Spleen (tissue), 11 donors: ENCODE results near the gene RPL29. TPM values are rescaled to one million over a fixed set of nuclear protein-coding genes. Genes with fewer than 3 reads are reported as not detected.

ENCODE experiments used
- DNase-seq: peaks from one replicate; pipeline ENCODE4 v3.0.0-alpha.2; 2020
- H3K27ac ChIP-seq, 8 donors: fragments of 200-600 bp; sonication (generic) in 7 of 8; 1 replicate in 4 of 8; 2 replicates in 4 of 8; pipeline versions ENCODE4 v1.5.0 to v1.8.0; 2016 to 2021; ENCODE audit warnings: inconsistent platforms in 4 of 8, mild to moderate bottlenecking in 4 of 8, moderate library complexity in 1 of 8
- H3K27me3 ChIP-seq, 7 donors: fragments of 200-600 bp; sonication (generic) in 6 of 7; replicated peaks in 1 of 7; 1 replicate in 4 of 7; 2 replicates in 3 of 7; pipeline versions ENCODE4 v1.5.0 to v1.8.0; 2016 to 2021; ENCODE audit warnings: inconsistent platforms in 3 of 7, mild to moderate bottlenecking in 1 of 7
- H3K36me3 ChIP-seq, 6 donors: fragments of 200-600 bp; sonication (generic) in 5 of 6; 1 replicate in 4 of 6; 2 replicates in 2 of 6; pipeline versions ENCODE4 v1.5.0 to v1.8.0; 2016 to 2021; ENCODE audit warnings: inconsistent platforms in 2 of 6
- H3K4me1 ChIP-seq, 6 donors: fragments of 200-600 bp; sonication (generic) in 5 of 6; 1 replicate in 3 of 6; 2 replicates in 3 of 6; pipeline versions ENCODE4 v1.5.0 to v1.8.0; 2016 to 2021; ENCODE audit warnings: inconsistent platforms in 3 of 6
- H3K4me3 ChIP-seq, 8 donors: fragments of 200-600 bp; sonication (generic) in 7 of 8; 1 replicate in 4 of 8; 2 replicates in 4 of 8; pipeline versions ENCODE4 v1.5.0 to v1.8.0; 2016 to 2021; ENCODE audit warnings: inconsistent platforms in 4 of 8, mild to moderate bottlenecking in 4 of 8, moderate library complexity in 2 of 8
- H3K9me3 ChIP-seq, 8 donors: fragments of 200-600 bp; sonication (generic) in 7 of 8; 1 replicate in 4 of 8; 2 replicates in 4 of 8; pipeline versions ENCODE4 v1.5.0 to v1.8.0; 2016 to 2021; ENCODE audit warnings: inconsistent platforms in 4 of 8
- POLR2A ChIP-seq, 3 donors: fragments of 450-650 bp; IDR thresholded peaks; one replicate each; pipeline ENCODE4 v1.5.1; 2017; ENCODE audit warnings: antibody characterized with exemption in 3 of 3, mild to moderate bottlenecking in 1 of 3
- POLR2AphosphoS5 ChIP-seq, 3 donors: sonication (generic); formaldehyde crosslinking; IDR thresholded peaks; one replicate each; pipeline ENCODE4 v1.5.1; 2017; ENCODE audit warnings: antibody characterized with exemption in 3 of 3
- WGBS, 5 donors: extraction: QIAGEN DNeasy Blood & Tissue Kit in 3 of 5; methylation state at CpG; one replicate each; pipeline versions ENCODE4 v1.1.5 to v1.1.7; 2013 to 2018; 5-methylcytosine and 5-hydroxymethylcytosine counted together
- intact Hi-C: fragments of 100-400 bp; cut with DNase I; formaldehyde crosslinking; loops from one replicate; pipeline ENCODE4 v1.15.0; 2023; ENCODE audit warnings: low total_unique reads
- polyA plus RNA-seq, 3 donors: library from polyadenylated mRNA; stranded (reverse); fragments of 200-250 nt; gene quantifications; one replicate each; pipeline ENCODE4 v1.2.1, GENCODE V29; 2013
- total RNA-seq, 7 donors: library from RNA; depleted of rRNA in 3 of 7; stranded (reverse); fragments of >200 nt in 3 of 7; fragmentation: NEBNext Ultra II Directional in 4 of 7; extraction: Animal tissue kit (Norgen Biotek cat#: 25700) in 4 of 7; gene quantifications; one replicate each; pipeline versions ENCODE4 v1.1.0 to v1.2.1, GENCODE V29; 2016 to 2021
- TF ChIP-seq, protein P1 (sequence below), 11 experiments: fragments of 200-600 bp in 7 of 11; fragments of 450-650 bp in 4 of 11; sonication (generic) in 4 of 11; IDR thresholded peaks in 8 of 11; conservative IDR thresholded peaks in 3 of 11; 1 replicate in 7 of 11; 2 replicates in 4 of 11; pipeline versions ENCODE4 v1.4.0 to v1.8.0; 2016 to 2021; ENCODE audit warnings: antibody characterized with exemption in 11 of 11, inconsistent platforms in 4 of 11, mild to moderate bottlenecking in 1 of 11
- donor health status: healthy with polysubstance abuse.
- donor health status: DM: no; HTN: no; CAD: no; lungs with moderate emphysema.
- donor health status: DM: no; HTN: no; CAD: no.
- donor health status: Bipolar disorder and iron deficiency.
- donor health status: healthy.
- donor health status: DM: no; HTN: no; CAD: no.
- donor health status: DM: yes; HTN: yes; CAD: no.

RPL29 gene
- total and polyA plus RNA-seq, 10 donors: 684 to 4,302 (median 1,095) TPM

DNA sequence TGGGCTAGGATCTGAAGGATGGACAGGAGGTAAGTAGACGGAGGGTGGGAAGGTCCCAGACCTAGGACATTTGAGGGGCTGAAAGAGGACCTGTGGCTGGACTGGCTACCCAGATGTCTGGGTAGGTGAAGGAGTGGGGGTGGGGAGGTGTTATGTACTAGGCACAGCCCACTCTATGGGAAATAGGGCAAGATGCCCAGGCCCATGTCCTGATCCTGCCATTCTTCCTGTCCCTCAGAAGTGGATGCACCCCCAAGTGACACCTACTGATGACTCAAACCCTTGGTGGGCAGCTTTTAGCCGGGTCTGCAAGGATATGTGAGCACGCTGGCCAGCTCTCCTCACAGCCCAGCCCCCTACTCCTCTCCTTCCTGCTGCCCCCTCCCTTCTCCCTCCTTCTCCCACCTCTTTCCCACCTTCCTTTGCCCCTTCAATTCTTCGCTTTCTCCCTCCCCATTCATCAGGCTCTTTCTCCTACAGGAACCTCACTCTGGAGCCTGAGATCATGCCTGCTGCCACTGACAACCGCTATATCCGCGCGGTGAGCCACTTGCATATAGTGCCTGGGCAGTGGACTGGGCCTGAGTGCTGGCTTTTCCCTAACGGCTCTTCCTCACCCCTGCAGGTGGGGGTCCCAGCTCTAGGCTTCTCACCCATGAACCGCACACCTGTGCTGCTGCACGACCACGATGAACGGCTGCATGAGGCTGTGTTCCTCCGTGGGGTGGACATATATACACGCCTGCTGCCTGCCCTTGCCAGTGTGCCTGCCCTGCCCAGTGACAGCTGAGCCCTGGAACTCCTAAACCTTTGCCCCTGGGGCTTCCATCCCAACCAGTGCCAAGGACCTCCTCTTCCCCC, 7.2 kb downstream of the RPL29 start:
- intact Hi-C loops: no loop called here

GRCh38 chr3:51987568-51987967, 8.1 kb downstream of the RPL29 start:
- Histone ChIP-seq H3K36me3 (peaks cover 0 to 27% (median 12%) of the 10 kb centered on the region in 6 donors), H3K27me3 (no peaks in the 10 kb centered on the region), H3K27ac (no peak overlapping the region), H3K9me3 (no peaks in the 10 kb centered on the region), H3K4me1 (peaks cover 7 to 38% (median 18%) of the 10 kb centered on the region in 6 donors), H3K4me3 (no peak overlapping the region)
- TF ChIP-seq POLR2A (IDR thresholded peaks at IDR 0.05) (no peak), POLR2AphosphoS5 (IDR thresholded peaks at IDR 0.05) (no peak)
- TF ChIP-seq, protein P1, sequence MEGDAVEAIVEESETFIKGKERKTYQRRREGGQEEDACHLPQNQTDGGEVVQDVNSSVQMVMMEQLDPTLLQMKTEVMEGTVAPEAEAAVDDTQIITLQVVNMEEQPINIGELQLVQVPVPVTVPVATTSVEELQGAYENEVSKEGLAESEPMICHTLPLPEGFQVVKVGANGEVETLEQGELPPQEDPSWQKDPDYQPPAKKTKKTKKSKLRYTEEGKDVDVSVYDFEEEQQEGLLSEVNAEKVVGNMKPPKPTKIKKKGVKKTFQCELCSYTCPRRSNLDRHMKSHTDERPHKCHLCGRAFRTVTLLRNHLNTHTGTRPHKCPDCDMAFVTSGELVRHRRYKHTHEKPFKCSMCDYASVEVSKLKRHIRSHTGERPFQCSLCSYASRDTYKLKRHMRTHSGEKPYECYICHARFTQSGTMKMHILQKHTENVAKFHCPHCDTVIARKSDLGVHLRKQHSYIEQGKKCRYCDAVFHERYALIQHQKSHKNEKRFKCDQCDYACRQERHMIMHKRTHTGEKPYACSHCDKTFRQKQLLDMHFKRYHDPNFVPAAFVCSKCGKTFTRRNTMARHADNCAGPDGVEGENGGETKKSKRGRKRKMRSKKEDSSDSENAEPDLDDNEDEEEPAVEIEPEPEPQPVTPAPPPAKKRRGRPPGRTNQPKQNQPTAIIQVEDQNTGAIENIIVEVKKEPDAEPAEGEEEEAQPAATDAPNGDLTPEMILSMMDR (IDR thresholded peaks at IDR 0.05 in 8 of 11, conservative IDR thresholded peaks at IDR 0.05 in 3 of 11): no peak
- DNase-seq: no peak
- intact Hi-C loops: no loop called here
- WGBS, 5 donors: 90 to 97% (median 95%) methylated on average over 6 to 7 of the region's 7 CpGs

More for the DNA sequence above, 7.2 kb downstream of the RPL29 start:
- Histone ChIP-seq H3K27me3 (no peaks in the 10 kb centered on the region), H3K4me3 (no peak overlapping the region), H3K27ac (no peak overlapping the region), H3K4me1 (peaks cover 11 to 38% (median 18%) of the 10 kb centered on the region in 6 donors), H3K36me3 (peaks cover 0 to 36% (median 21%) of the 10 kb centered on the region in 6 donors), H3K9me3 (no peaks in the 10 kb centered on the region)
- WGBS, 5 donors: 79 to 85% (median 80%) methylated on average over 15 of the region's 15 CpGs
- DNase-seq: no peak
- TF ChIP-seq POLR2A (IDR thresholded peaks at IDR 0.05) (no peak), POLR2AphosphoS5 (IDR thresholded peaks at IDR 0.05) (peak in 1 of 3 donors; percentile 44)

DNA sequence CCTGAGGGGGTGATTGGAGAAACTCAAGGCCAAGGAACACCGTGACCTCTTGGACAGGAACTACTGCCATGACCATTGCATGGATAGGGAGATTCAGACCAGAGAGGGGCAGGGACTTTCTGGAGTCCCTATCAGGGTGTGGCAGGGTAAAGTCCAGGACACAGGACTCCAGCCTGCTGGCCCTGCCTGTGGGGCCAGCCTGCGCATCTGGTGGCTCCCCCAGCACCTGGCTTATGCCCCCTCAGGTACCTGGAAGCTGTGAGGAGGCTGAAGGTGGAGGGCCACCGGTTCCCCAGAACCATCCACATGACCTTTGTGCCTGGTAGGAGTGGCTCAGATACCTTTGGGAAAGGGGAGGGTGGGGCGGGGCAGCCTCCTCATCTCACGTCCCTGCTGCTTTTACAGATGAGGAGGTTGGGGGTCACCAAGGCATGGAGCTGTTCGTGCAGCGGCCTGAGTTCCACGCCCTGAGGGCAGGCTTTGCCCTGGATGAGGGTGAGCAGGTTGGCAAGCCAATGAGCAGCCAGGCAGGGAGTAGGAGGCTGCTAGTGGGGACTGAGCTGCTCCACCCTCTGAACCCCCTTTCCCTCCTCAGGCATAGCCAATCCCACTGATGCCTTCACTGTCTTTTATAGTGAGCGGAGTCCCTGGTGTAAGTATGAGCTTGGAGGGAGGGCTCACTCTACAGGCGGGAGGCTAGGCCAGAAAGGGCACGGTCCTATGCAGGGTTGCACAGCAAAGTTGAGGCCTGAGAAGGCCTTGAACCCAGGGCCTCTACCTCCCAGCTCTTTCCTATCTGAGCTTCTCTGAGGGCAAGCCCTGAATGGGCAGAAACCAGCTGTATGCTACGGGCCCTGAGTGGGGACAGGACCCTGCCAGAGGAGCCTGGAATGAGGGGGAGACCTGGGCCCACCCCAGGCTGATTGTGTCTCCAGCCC, 9.4 kb downstream of the RPL29 start:
- intact Hi-C loops: no loop called here
- H3K4me1 ChIP-seq: peaks cover 17 to 38% (median 28%) of the 10 kb centered on the region in 6 donors
- no peaks in the 10 kb centered on the region for H3K27me3 ChIP-seq
- TF ChIP-seq, protein P1 (IDR thresholded peaks at IDR 0.05 in 8 of 11, conservative IDR thresholded peaks at IDR 0.05 in 3 of 11): no peak
- no peak for TF ChIP-seq POLR2A (IDR thresholded peaks at IDR 0.05)
- TF ChIP-seq POLR2AphosphoS5 (IDR thresholded peaks at IDR 0.05): peak in 1 of 3 donors; percentile 11
- no peaks in the 10 kb centered on the region for H3K9me3 ChIP-seq
- peak overlapping the region in 1 of 8 donors; percentile 11 for H3K27ac ChIP-seq
- WGBS, 5 donors: 78 to 87% (median 86%) methylated on average over 7 to 12 of the region's 12 CpGs
- no peak for DNase-seq
- H3K4me3 ChIP-seq: no peak overlapping the region
- H3K36me3 ChIP-seq: peaks cover 0 to 14% (median under 1%) of the 10 kb centered on the region in 6 donors

- intact Hi-C loops: no loop called here
- Histone ChIP-seq H3K4me3 (no peak overlapping the region), H3K27ac (peak overlapping the region in 2 of 8 donors; percentile 30 to 87), H3K36me3 (peaks cover 0 to 7% (median 0%) of the 10 kb centered on the region in 6 donors), H3K27me3 (no peaks in the 10 kb centered on the region), H3K9me3 (no peaks in the 10 kb centered on the region), H3K4me1 (peaks cover 17 to 48% (median 33%) of the 10 kb centered on the region in 6 donors)
- DNase-seq: no peak
- 86 to 94% (median 91%) methylated on average over 3 to 6 of the region's 6 CpGs for WGBS, 5 donors
- TF ChIP-seq POLR2AphosphoS5 (IDR thresholded peaks at IDR 0.05) (no peak), POLR2A (IDR thresholded peaks at IDR 0.05) (no peak)
- TF ChIP-seq, protein P1 (IDR thresholded peaks at IDR 0.05 in 8 of 11, conservative IDR thresholded peaks at IDR 0.05 in 3 of 11): no peak
Measured at GRCh38 chr3:51985063-51985462, 10.6 kb downstream of the RPL29 start.
